MCF 10A (cell line): ENCODE data around the gene MARK3. TPM values are rescaled to one million over a fixed set of nuclear protein-coding genes. Genes with fewer than 3 reads are reported as not detected.
A peak's percentile ranks its signal among the peaks of the same experiment; 100 is the strongest.

ENCODE experiments used
- BruUV-seq: library from RNA; stranded (reverse); fragments of 400-500 nt; replicated peaks from 2 replicates; lab custom pipeline; 2021; lab: Mats Ljungman, UMichigan
- CTCF ChIA-PET: fragments of 300-600 bp; sonication (Branson Sonifier 250); formaldehyde crosslinking; extraction: SDS; loops from one replicate; lab custom pipeline; 2021; ENCODE audit warnings: antibody characterized with exemption, inconsistent platforms; lab: Yijun Ruan, JAX
- POLR2A ChIA-PET: fragments of 300-600, 350-650 bp; sonication (Branson Sonifier 250); formaldehyde crosslinking; extraction: SDS; loops from one replicate; lab custom pipeline; 2020; ENCODE audit warnings: antibody characterized with exemption, inconsistent platforms; lab: Yijun Ruan, JAX
- DNase-seq: peaks from one replicate; pipeline ENCODE4 v3.0.0-alpha.2; 2018; ENCODE audit not compliant: unreplicated experiment
- H3K27ac Mint-ChIP-seq: one replicate; pipeline ENCODE4 v1.8.0; 2022; ENCODE audit warnings: mild to moderate bottlenecking, low read depth, mixed read lengths; ENCODE audit not compliant: unreplicated experiment
- H3K27me3 Mint-ChIP-seq: one replicate; pipeline ENCODE4 v1.8.0; 2022; ENCODE audit warnings: mixed read lengths; ENCODE audit not compliant: insufficient read depth, unreplicated experiment
- H3K36me3 Mint-ChIP-seq: one replicate; pipeline ENCODE4 v1.8.0; 2022; ENCODE audit warnings: mild to moderate bottlenecking, moderate library complexity, mixed read lengths; ENCODE audit not compliant: insufficient read depth, unreplicated experiment
- H3K4me1 Mint-ChIP-seq: one replicate; pipeline ENCODE4 v1.8.0; 2022; ENCODE audit warnings: mixed read lengths; ENCODE audit not compliant: insufficient read depth, unreplicated experiment
- H3K4me3 Mint-ChIP-seq: one replicate; pipeline ENCODE4 v1.8.0; 2022; ENCODE audit warnings: mild to moderate bottlenecking, moderate library complexity, mixed read lengths; ENCODE audit not compliant: unreplicated experiment
- H3K9me3 Mint-ChIP-seq: one replicate; pipeline ENCODE4 v1.8.0; 2022; ENCODE audit warnings: mixed read lengths; ENCODE audit not compliant: unreplicated experiment
- intact Hi-C: fragments of 100-400 bp; cut with micrococcal nuclease; formaldehyde crosslinking; loops from 2 replicates; pipeline ENCODE4 v1.14.1; 2022
- total RNA-seq: library from RNA; stranded (reverse); gene quantifications from 2 replicates; pipeline ENCODE4 v1.2.3, GENCODE V29; 2022
- TF ChIP-seq, protein P1 (sequence below): fragments of 200-600 bp; IDR thresholded peaks from one replicate; pipeline ENCODE4 v1.8.0; 2022; ENCODE audit warnings: antibody characterized with exemption, mild to moderate bottlenecking; ENCODE audit not compliant: unreplicated experiment

MARK3 gene
- total RNA-seq, 1 experiment from 2014 or later, result 130 TPM

DNA sequence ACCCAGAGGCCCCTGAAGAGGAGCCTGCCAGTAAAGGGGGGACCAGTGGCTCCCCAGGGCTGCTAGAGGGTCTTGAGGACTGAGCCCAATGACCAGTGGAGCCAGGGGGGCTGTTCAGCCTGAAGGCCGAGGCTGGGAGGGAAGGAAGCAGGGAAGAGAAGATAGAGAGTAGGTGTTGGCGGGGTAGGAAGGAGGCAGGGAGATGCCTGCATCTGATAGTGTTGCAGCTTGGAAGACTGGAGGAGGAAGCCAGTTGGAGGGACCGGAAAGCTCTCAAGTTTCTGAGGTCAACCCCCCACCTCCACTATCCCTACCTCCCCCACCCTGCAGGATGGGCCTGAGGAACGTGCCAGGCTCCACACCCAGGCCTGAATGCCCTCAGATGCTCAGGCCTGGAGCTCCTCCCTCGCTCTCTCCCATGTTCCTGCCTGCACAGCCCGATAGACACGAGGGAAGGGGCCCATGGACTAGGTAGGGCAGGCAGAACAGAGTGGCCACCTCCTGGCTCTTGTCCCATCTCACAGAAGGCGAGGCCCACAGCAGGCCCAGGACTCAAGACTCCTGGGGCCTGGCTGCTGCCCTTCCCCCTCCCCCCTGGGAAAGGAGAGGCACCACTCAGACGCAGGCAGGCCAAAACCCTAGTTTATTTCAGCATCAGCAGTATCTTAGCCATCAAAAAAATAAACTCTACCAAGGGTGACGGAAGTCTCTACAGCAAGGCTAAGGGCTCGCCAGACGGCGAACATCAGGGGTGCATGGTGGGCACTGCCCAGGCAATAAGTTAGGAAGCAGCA is 134.0 kb downstream of the MARK3 start:
- CTCF ChIA-PET, result interaction anchor here (0.6 to 7.0 kb wide), 12 partner anchors 9 to 394 kb away, joined by 3 to 126 read pairs (median 8); partner anchors contain the start of genes BAG5 and TRMT61A

DNA sequence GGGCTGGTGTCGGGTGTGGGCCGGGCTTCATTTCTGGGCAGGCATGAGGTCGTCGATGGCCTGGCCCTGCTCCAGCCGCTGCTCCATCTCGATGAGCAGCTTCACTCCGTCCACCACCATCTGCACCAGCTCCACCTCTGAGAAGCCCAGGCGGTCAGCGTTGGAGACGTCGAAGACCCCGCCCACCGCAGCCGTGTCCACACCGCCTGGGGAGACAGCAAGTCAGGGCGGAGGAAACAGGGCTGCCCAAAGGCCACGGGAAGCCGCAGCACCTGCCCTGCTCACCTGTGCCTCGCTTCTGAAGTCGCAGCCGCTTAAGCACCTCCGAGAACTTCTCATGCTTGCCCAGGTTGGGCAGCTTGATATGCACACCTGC is 134.6 kb downstream of the MARK3 start:
- ChIA-PET CTCF (interaction anchor here (0.6 to 7.0 kb wide), 6 partner anchors 9 to 393 kb away, joined by 3 to 126 read pairs (median 20); partner anchors contain the start of gene TRMT61A), POLR2A (interaction anchor here (1.2 to 4.7 kb wide), 3 partner anchors 9 to 26 kb away, joined by 4 to 52 read pairs (median 32); partner anchors contain the start of gene TRMT61A)
- H3K4me3 Mint-ChIP-seq, result peak overlapping the region; percentile 36
- no peaks in the 10 kb centered on the region for H3K9me3 Mint-ChIP-seq
- DNase-seq, result no peak
- peak overlapping the region; percentile 64 for H3K27ac Mint-ChIP-seq
- peaks cover 14% of the 10 kb centered on the region for H3K4me1 Mint-ChIP-seq
- TF ChIP-seq, protein P1, sequence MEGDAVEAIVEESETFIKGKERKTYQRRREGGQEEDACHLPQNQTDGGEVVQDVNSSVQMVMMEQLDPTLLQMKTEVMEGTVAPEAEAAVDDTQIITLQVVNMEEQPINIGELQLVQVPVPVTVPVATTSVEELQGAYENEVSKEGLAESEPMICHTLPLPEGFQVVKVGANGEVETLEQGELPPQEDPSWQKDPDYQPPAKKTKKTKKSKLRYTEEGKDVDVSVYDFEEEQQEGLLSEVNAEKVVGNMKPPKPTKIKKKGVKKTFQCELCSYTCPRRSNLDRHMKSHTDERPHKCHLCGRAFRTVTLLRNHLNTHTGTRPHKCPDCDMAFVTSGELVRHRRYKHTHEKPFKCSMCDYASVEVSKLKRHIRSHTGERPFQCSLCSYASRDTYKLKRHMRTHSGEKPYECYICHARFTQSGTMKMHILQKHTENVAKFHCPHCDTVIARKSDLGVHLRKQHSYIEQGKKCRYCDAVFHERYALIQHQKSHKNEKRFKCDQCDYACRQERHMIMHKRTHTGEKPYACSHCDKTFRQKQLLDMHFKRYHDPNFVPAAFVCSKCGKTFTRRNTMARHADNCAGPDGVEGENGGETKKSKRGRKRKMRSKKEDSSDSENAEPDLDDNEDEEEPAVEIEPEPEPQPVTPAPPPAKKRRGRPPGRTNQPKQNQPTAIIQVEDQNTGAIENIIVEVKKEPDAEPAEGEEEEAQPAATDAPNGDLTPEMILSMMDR, result no peak
- no TSS peak for BruUV-seq
- H3K36me3 Mint-ChIP-seq, result peaks cover 2% of the 10 kb centered on the region
- intact Hi-C loops, result loop anchor here (2.0 kb wide), 1 partner anchor 21 kb away; no protein-coding TSS in a partner anchor
- no peaks in the 10 kb centered on the region for H3K27me3 Mint-ChIP-seq

More for the DNA sequence above, 134.0 kb downstream of the MARK3 start:
- H3K9me3 Mint-ChIP-seq, result no peaks in the 10 kb centered on the region
- POLR2A ChIA-PET, result interaction anchor here (1.1 to 4.7 kb wide), 6 partner anchors 9 to 43 kb away, joined by 3 to 52 read pairs (median 6); partner anchors contain the start of genes BAG5 and TRMT61A
- intact Hi-C loops, result no loop called here
- no peaks in the 10 kb centered on the region for H3K27me3 Mint-ChIP-seq
- peaks cover 5% of the 10 kb centered on the region for H3K36me3 Mint-ChIP-seq
- H3K27ac Mint-ChIP-seq, result peak overlapping the region; percentile 64
- peak; percentile 35 for DNase-seq
- TF ChIP-seq, protein P1, result no peak
- H3K4me3 Mint-ChIP-seq, result peak overlapping the region; percentile 36
- peaks cover 14% of the 10 kb centered on the region for H3K4me1 Mint-ChIP-seq
- BruUV-seq, result no TSS peak

DNA sequence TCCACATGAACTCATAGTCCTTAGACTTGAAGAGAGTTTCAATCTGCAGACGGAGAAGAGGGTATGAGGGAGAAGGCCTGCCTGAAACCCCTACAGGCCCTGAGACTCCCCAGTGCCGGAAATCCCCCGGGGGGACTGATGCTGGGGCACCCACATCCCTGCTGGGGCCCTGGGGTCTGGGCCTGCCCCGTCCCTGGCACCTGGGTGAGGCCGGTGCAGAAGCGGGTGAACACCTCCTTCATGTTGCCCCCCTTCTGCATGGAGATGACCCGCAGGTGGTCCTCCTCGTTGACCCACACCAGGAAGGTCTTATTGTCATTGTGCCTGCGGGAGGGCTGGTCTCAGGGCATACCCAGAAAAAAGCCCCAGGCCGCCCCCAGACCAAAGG is 135.0 kb downstream of the MARK3 start:
- H3K4me1 Mint-ChIP-seq, result peaks cover 14% of the 10 kb centered on the region
- ChIA-PET POLR2A (interaction anchor here (0.6 to 4.7 kb wide), 8 partner anchors 8 to 169 kb away, joined by 3 to 52 read pairs (median 4); partner anchors contain the start of gene TRMT61A), CTCF (interaction anchor here (0.6 to 7.0 kb wide), 9 partner anchors 10 to 393 kb away, joined by 3 to 126 read pairs (median 5); no protein-coding TSS in a partner anchor)
- intact Hi-C loops, result loop anchor here (2.0 kb wide), 1 partner anchor 21 kb away; no protein-coding TSS in a partner anchor
- H3K36me3 Mint-ChIP-seq, result no peaks in the 10 kb centered on the region
- H3K4me3 Mint-ChIP-seq, result peak overlapping the region; percentile 70
- H3K27ac Mint-ChIP-seq, result no peak overlapping the region
- TF ChIP-seq, protein P1, result no peak
- no peaks in the 10 kb centered on the region for H3K9me3 Mint-ChIP-seq
- no TSS peak for BruUV-seq
- no peaks in the 10 kb centered on the region for H3K27me3 Mint-ChIP-seq
- DNase-seq, result no peak
